IMR-90 (cell line): ENCODE results near the gene SLC19A2. TPM values are rescaled to one million over a fixed set of nuclear protein-coding genes. Genes with fewer than 3 reads are reported as not detected.

ENCODE experiments used
- CHD1 ChIP-seq: IDR thresholded peaks from 2 replicates; pipeline ENCODE4 v1.6.1; 2012; ENCODE audit warnings: low read depth, low read length, improper control_type of control experiment
- MXI1 ChIP-seq: IDR thresholded peaks from 2 replicates; pipeline ENCODE4 v1.6.1; 2012; ENCODE audit warnings: low read depth, mild to moderate bottlenecking, low read length, moderate library complexity, borderline replicate concordance
- RCOR1 ChIP-seq: IDR thresholded peaks from 2 replicates; pipeline ENCODE4 v1.6.1; 2012; ENCODE audit warnings: mild to moderate bottlenecking, low read length, improper control_type of control experiment; ENCODE audit not compliant: insufficient replicate concordance
- polyA plus RNA-seq, 3 experiments: library from polyadenylated mRNA; depleted of rRNA; stranded (reverse); fragments of >200 nt; gene quantifications; 2 replicates each; pipeline ENCODE4 v1.2.3, GENCODE V29; 2012; ENCODE audit warnings: low replicate concordance in 1 of 3
- total RNA-seq: library from RNA; depleted of rRNA; stranded (reverse); fragments of >200 nt; gene quantifications from 2 replicates; pipeline ENCODE4 v1.2.3, GENCODE V29; 2012

SLC19A2 gene
- total and polyA plus RNA-seq, 2 of the 4 experiments (the other 2 are of a cell fraction): 3.6 to 5.2 TPM

DNA sequence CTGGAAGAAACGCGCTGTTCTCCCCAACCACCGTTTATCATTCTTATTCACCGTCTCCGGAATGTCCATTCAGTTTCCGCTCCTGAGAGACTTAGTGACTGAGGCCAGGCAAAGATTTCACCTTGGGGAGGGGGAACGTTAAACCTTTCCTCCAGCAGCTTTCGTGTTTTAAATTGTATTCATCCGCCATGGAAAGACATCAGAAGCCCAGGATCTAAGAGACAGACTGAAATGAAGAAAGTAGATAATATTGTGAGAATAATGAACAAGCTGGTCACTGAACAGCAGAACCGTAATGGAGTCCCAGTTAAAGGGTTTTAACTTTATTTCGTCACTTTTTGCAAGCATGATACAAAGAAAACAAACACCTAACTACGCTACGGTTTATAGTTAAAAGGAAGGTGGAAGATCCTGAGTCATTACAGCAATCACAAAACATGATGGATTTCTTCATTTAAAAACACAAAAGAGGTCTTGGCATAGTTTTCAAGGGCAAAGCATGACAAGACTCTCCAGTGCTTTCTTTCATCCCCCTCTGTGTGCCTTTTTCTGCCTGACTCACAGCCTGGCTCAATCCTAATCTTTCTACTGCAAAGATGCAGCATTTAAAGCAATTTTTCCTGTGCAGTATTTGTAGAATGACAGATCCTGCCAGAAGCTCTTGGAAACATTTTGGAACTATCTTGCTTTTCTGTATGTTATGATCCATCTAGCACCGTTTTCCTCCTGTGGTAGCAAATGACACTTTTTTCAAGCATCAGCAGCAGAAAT, 722 bp upstream of the SLC19A2 start (continued):
- TF ChIP-seq RCOR1 (no peak), CHD1 (no peak; the same call in 1 of the 2 replicates), MXI1 (no peak)
